HG03045 (cell line): ENCODE data around the gene PAEP.

Source experiments
- ATAC-seq: cut with Tn5 transposase; IDR thresholded peaks from one replicate; pipeline ENCODE4 v1.9.1; 2021; ENCODE audit warnings: mild to moderate bottlenecking, moderate library complexity; ENCODE audit not compliant: unreplicated experiment

Gene PAEP

DNA sequence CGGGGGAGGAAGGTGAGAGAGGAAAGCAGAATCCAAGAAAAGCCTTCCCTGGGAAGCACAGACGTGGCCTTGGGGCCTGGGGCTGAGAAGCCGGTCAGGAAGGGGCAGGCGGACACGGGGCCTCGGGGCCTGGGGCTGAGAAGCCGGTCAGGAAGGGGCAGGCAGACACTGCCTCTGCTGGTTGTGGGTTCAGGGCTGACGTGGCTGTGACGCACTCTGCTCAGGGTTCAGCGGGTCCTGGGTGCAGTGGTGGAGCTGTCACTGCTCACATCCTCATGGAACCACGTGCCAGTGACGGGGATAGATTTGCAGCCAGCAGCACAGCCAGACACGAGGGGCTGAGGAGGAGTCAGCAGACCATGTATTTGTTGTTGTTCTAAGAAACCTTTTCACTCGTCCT, 12.8 kb downstream of the PAEP start:
- ATAC-seq, result no peak

DNA sequence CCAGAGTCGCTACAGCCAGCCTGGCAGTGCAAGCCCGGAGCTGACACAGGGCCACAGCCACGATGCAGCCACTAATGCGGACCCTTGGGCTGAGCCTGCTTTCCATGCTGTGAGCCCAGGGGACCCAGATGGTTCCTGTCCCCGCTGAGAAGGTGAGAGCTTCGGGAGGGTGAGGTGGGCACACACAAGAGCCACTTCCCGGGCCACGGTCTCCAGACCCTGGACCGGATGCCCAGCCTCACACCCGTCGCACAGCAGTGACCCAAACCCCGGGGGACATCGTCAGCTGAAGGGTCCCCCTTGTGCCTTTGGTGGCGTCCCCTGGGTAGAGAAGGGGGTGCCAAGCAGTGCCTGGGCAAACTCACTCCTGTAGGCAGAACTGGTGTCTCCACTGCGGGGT, 13.4 kb downstream of the PAEP start:
- ATAC-seq, result no peak

DNA sequence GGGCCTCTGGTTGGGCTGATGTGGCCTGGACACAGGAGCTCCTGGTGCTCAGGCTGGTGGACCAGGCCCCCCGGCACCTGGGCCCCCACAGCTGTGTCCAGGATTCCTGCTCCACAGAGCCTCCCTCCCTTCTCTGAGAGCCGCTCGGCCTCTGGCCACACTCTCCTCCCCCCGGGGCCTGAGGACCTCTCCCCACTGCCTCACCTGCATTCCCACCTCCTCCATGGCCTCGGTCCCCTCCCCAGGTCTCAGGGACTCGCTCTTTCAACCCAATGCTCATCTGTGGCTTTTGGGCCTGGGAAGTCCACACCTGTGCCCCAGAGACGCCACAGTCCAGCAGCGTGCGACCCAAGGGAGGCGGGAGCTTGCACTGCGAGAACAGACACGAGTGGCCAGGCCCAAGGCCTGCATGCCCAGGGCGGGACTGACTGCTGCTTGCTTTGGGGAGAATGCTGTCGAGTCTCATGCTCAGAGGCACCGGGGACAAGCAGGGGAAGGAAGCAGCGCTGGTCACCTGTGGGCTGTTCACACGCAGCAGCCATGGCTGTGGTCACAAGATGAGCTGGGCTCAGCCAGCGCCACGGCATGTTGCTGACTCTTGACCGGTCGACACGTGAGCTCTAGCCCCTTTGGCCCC, 14.6 kb downstream of the PAEP start:
- ATAC-seq, result no peak

DNA sequence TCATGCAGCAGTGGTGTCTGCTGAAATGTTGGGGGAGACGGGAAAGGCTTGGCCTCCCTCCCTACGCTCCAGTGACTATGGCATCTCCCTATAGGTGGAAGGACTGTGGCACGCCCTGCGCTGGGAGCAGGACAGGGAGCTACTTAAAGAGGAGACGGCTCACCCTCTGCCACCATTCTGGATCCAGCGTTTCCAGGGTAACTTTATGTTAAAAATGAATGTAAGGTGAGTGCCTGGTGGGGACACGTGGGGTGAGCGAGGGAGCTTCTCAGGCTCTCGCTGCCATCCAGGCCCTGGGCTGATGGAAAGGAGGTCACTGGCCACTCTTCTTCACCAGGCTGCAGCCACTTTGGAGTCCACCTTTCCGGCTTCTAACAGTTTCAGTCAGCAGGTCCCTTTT, 15.7 kb downstream of the PAEP start:
- no peak for ATAC-seq

GRCh38 chr9:135579356-135579755, 17.8 kb downstream of the PAEP start:
- ATAC-seq, result no peak

- ATAC-seq, result no peak
Observed at GRCh38 chr9:135579889-135580660, 18.5 kb downstream of the PAEP start.

DNA sequence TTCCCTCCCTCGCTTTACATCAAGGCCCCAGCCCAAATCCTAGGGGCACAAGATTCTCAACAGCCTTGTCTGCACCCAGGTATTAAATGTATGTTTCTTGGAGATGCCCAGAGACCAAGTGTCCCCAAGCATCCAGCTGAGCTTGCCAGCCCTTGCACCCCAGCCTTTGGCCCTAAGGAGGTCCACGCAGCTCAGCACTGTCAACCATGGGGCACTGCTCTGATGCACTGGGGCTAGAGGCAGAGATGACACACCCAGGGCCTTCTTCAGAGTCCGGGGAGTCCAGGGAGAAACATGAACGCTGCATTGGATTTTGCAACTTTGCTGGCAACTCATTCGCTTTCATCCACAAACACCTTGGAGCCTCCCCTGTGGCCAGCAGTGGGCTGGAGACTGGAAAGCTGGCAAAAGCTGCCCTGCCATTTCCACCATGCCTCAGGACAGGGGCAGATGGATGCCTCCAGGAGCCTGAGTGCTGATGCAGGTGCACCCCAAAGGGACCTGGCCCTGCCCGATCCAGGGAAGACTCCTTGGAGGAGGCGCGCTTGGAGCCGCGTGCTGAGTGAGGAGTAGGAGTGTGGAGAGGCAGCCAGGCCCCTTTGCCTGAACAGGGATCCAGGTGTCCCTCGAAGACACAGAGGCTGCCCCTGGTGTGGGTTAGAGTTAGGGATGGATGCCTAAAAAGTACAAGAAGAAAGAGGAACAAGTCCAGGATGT, 19.3 kb downstream of the PAEP start:
- ATAC-seq, result no peak

GRCh38 chr9:135581636-135582426, 20.3 kb downstream of the PAEP start:
- no peak for ATAC-seq

DNA sequence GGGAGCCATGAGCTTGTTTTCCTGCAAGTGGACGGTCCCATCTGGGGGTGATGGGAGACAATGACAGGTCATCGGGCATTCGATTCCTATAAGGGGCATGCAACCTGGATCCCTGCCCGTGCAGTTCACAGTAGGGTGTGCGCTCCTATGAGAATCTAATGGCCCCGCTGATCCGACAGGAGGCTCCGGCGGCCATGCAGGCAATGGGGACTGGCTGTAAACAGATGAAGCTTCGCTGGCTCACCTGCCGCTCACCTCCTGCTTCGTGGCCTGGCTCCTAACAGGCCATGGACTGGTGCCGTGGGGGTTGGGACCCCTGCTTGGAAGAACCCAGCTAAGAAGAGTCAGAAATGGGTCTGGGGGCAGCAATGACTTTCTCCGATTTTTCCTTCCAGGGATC, 21.0 kb downstream of the PAEP start:
- no peak for ATAC-seq

DNA sequence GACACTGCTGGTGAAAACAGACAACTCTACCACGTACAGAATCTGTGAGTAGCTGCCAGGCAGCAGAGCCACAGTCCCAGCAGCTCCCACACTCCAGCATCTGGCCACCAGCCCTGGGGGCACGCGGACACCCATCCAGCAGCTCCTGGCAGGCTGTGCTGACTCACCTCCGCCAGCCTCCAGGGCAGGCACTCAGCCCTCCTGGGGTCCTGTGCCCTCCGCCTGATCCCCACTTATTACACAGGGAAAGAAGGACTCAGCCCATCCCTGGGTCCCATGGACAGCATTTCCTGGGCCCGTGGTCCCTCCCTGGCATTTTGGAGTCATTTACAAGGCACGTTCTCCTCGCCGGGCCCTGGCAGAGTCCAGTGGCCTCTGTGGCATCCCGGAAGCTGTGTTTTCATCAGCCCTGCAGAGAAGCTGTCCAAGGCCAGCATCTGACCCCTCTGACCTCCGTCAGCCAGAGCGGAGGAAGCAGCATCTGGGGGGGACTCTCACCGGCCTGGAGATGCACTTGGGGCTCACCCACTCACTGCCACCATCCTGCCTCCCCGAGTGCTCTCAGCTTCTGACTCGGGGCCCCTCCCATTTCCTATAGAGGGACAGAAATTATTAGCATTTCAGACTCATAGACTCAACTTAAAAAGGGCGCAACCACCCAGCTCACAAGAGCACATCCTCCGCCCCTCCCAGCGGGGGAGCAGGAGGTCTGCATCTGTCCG, 21.6 kb downstream of the PAEP start:
- ATAC-seq, result no peak

GRCh38 chr9:135583688-135584011, 22.1 kb downstream of the PAEP start:
- no peak for ATAC-seq

DNA sequence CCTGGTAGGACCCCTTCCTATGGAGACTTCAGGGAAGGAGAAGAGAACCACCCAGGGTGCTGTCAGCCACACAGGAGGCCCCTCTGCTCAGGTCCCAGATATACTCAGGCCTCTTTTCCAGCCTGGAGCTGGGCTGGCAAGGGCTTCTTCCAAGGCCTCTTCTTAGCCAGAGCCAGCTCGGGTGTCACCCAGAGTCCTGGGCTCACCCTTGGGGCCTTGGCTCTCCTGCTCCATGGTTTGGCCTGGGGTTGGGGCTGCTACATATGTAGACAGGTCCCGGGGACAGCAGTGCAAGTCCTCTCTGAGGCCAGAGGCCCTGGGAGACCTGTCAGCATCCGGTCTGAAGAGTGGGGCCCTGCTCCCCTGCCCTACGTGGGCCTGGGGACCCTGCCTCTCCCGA, 22.8 kb downstream of the PAEP start:
- ATAC-seq, result no peak

DNA sequence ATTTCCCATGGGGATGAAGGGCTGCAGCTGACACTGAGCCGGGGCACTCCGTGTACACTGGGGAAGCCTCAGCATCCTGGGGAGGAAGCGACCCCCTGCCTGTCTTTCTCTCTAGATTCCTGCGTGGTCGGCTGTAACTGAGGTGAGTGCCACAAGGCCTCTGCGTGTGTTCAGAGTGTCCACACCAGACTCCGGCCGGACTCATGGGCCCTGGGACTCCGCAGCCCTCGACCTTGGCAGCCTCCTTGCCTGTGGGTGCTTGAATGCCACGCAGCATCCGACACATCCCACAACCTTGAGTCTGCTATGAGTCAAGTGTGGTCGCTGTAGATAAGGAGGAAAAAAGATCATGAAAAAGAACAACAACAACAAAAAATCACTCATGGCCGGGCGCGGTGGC, 23.4 kb downstream of the PAEP start:
- no peak for ATAC-seq

GRCh38 chr9:135586601-135587109, 25.1 kb downstream of the PAEP start:
- ATAC-seq, result no peak

- no peak for ATAC-seq
Observed at GRCh38 chr9:135587658-135588057, 26.1 kb downstream of the PAEP start.

DNA sequence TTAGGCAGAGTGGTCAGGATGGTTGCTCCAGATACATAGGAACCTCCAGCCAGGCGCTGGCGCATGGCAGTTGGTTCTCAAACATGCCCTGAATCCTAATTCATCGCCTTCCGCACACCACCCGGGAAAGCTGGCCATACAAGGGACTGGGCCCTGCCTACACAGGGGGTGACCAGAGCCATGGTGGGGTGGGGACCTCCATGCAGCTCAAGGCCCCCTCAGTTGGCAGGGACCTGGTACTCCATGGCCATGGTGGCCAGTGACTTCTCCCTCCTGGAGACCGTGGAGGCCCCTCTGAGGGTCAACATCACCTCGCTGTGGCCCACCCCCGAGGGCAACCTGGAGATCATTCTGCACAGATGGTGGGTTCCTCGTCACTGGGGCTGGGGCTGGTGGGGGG, 26.8 kb downstream of the PAEP start:
- no peak for ATAC-seq

GRCh38 chr9:135588886-135589595, 27.5 kb downstream of the PAEP start:
- ATAC-seq, result no peak

GRCh38 chr9:135589596-135590485, 28.3 kb downstream of the PAEP start:
- ATAC-seq, result no peak

DNA sequence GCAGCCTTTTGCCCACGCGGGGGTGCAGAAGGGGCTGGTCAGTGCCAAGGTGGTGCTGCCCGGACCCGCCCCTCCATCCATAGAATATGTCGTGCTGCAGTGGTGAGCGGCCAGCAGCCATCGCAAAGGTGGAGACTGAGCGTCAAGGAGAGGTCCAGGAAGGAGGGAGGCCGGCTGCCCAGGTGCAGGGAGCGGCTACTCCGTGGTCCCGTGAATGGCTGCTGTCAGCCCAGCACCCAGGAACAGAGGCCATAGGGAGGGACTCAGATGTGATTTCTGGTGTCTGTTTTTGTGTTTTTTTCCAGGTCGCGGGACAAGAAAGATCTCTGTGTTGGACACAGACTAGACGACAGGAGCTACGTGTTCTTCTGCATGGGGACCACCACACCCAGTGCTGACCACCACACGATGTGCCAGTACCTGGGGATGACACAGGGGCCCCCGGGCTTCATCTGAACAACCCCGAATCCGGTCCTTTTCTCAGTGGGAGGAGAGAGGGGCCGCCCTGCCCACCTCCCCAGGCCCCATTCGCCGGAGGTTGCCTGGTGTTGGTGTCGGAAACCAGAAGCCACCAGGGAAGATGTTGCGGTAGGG, 29.0 kb downstream of the PAEP start:
- no peak for ATAC-seq
